HG02763 (cell line): Measurements from ENCODE around the gene APOM.

Source experiments
- ATAC-seq: cut with Tn5 transposase; IDR thresholded peaks from one replicate; pipeline ENCODE4 v1.9.1; 2021; ENCODE audit warnings: mild to moderate bottlenecking, moderate library complexity; ENCODE audit not compliant: unreplicated experiment

Gene APOM

GRCh38 chr6:31677955-31678354, 22.3 kb downstream of the APOM start:
- no peak for ATAC-seq

- ATAC-seq, result no peak
Observed at GRCh38 chr6:31680226-31681134, 24.8 kb downstream of the APOM start, which contains the start of gene LY6G5C. LY6G5C (minus strand) TSS chr6:31681067; CDS start chr6:31680373, 694 bp downstream.

GRCh38 chr6:31681135-31681671, 25.5 kb downstream of the APOM start:
- no peak for ATAC-seq

GRCh38 chr6:31683591-31683990, 27.9 kb downstream of the APOM start:
- ATAC-seq, result no peak

- ATAC-seq, result no peak
Observed at GRCh38 chr6:31686483-31686882, 30.8 kb downstream of the APOM start.

- ATAC-seq, result no peak
Observed at GRCh38 chr6:31687321-31687720, 31.6 kb downstream of the APOM start.

GRCh38 chr6:31687860-31688693, 32.4 kb downstream of the APOM start:
- ATAC-seq, result no peak

- no peak for ATAC-seq
Observed at GRCh38 chr6:31689249-31690110, 33.8 kb downstream of the APOM start.

GRCh38 chr6:31690231-31691077, 34.8 kb downstream of the APOM start:
- ATAC-seq, result no peak

GRCh38 chr6:31691078-31691463, 35.4 kb downstream of the APOM start:
- ATAC-seq, result no peak

GRCh38 chr6:31691564-31692108, 35.9 kb downstream of the APOM start:
- ATAC-seq, result no peak

- no peak for ATAC-seq
Observed at GRCh38 chr6:31692353-31692752, 36.7 kb downstream of the APOM start.

- ATAC-seq, result no peak
Observed at GRCh38 chr6:31692886-31693285, 37.2 kb downstream of the APOM start.

- no peak for ATAC-seq
Observed at GRCh38 chr6:31693535-31693934, 37.8 kb downstream of the APOM start.

GRCh38 chr6:31697555-31697954, 41.9 kb downstream of the APOM start:
- ATAC-seq, result no peak

GRCh38 chr6:31700740-31701401, 45.2 kb downstream of the APOM start:
- ATAC-seq, result no peak

- ATAC-seq, result no peak
Observed at GRCh38 chr6:31701666-31702404, 46.1 kb downstream of the APOM start.

- ATAC-seq, result no peak
Observed at GRCh38 chr6:31702405-31702818, 46.7 kb downstream of the APOM start.
